DND-41 (cell line): ENCODE data around the gene COPZ1.

Source experiments
- ATAC-seq: fragments of 200-7000 bp; cut with Tn5 transposase; 3 replicates; pipeline ENCODE4 v1.9.1; 2021; ENCODE audit warnings: low read depth; ENCODE audit not compliant: insufficient read depth
- DNase-seq: peaks from one replicate; pipeline ENCODE4 v3.0.0-alpha.2; 2020
- H2AFZ ChIP-seq: 2 replicates; pipeline ENCODE4 v1.6.0; 2012; ENCODE audit warnings: low read depth, low read length
- H3K27ac ChIP-seq: 2 replicates; pipeline ENCODE4 v1.5.1; 2012; ENCODE audit warnings: low read length, inconsistent platforms
- H3K27me3 ChIP-seq: fragments of 200-600 bp; sonication (generic); 2 replicates; pipeline ENCODE4 v1.6.0; 2012; ENCODE audit warnings: low read length, mild to moderate bottlenecking, inconsistent platforms; ENCODE audit not compliant: insufficient read depth, poor library complexity
- H3K36me3 ChIP-seq: 2 replicates; pipeline ENCODE4 v1.5.1; 2012; ENCODE audit warnings: low read length, inconsistent platforms; ENCODE audit not compliant: insufficient read depth
- H3K4me1 ChIP-seq: 2 replicates; pipeline ENCODE4 v1.5.1; 2012; ENCODE audit warnings: mild to moderate bottlenecking, low read length; ENCODE audit not compliant: insufficient read depth
- H3K4me2 ChIP-seq: 2 replicates; pipeline ENCODE4 v1.6.0; 2012; ENCODE audit warnings: mild to moderate bottlenecking, moderate library complexity, low read length, inconsistent platforms; ENCODE audit not compliant: insufficient read depth
- H3K4me3 ChIP-seq, 2 experiments: fragments of 200-600 bp in 1 of 2; shearing (Covaris generic) in 1 of 2; 2 replicates each; pipeline ENCODE4 v1.5.1; 2012 to 2016; ENCODE audit warnings: inconsistent platforms in 2 of 2, low read length in 2 of 2, mild to moderate bottlenecking in 2 of 2, low read depth in 1 of 2, moderate library complexity in 1 of 2
- H3K79me2 ChIP-seq: 2 replicates; pipeline ENCODE4 v1.6.0; 2012; ENCODE audit warnings: low read length, inconsistent platforms; ENCODE audit not compliant: insufficient read depth
- H3K9ac ChIP-seq: 2 replicates; pipeline ENCODE4 v1.6.0; 2012; ENCODE audit warnings: low read depth, mild to moderate bottlenecking, inconsistent platforms, low read length, moderate library complexity
- H3K9me3 ChIP-seq: 2 replicates; pipeline ENCODE4 v1.5.1; 2012; ENCODE audit warnings: low read length, moderate library complexity, mild to moderate bottlenecking, inconsistent platforms; ENCODE audit not compliant: insufficient read depth, severe bottlenecking
- H4K20me1 ChIP-seq: 2 replicates; pipeline ENCODE4 v1.6.0; 2012; ENCODE audit warnings: low read length; ENCODE audit not compliant: insufficient read depth
- EZH2 ChIP-seq: IDR thresholded peaks from 3 replicates; pipeline ENCODE4 v1.6.1; 2012; ENCODE audit warnings: borderline replicate concordance, low read depth, mild to moderate bottlenecking, moderate library complexity, low read length, inconsistent platforms; ENCODE audit not compliant: severe bottlenecking
- TF ChIP-seq, protein P1 (sequence below): IDR thresholded peaks from 2 replicates; pipeline ENCODE4 v1.5.1; 2012; ENCODE audit warnings: borderline replicate concordance, low read length, moderate library complexity, mild to moderate bottlenecking; ENCODE audit not compliant: poor library complexity, severe bottlenecking; ENCODE audit errors: extremely low read depth

COPZ1 gene

GRCh38 chr12:54358191-54358944 is 33.4 kb downstream of the COPZ1 start:
- Histone ChIP-seq H3K27me3 (no peaks in the 10 kb centered on the region), H3K36me3 (no peaks in the 10 kb centered on the region), H3K27ac (peak overlapping the region; percentile 96), H3K4me2 (peak overlapping the region; percentile 93), H3K9ac (peak overlapping the region; percentile 80), H3K79me2 (no peaks in the 10 kb centered on the region), H2AFZ (peak overlapping the region; percentile 99), H4K20me1 (no peaks in the 10 kb centered on the region), H3K4me3 (peak overlapping the region; percentile 56 to 86), H3K4me1 (peaks cover 31% of the 10 kb centered on the region), H3K9me3 (no peaks in the 10 kb centered on the region)
- ATAC-seq, result peak; percentile 44
- peak; percentile 73 for DNase-seq
- TF ChIP-seq, protein P1, sequence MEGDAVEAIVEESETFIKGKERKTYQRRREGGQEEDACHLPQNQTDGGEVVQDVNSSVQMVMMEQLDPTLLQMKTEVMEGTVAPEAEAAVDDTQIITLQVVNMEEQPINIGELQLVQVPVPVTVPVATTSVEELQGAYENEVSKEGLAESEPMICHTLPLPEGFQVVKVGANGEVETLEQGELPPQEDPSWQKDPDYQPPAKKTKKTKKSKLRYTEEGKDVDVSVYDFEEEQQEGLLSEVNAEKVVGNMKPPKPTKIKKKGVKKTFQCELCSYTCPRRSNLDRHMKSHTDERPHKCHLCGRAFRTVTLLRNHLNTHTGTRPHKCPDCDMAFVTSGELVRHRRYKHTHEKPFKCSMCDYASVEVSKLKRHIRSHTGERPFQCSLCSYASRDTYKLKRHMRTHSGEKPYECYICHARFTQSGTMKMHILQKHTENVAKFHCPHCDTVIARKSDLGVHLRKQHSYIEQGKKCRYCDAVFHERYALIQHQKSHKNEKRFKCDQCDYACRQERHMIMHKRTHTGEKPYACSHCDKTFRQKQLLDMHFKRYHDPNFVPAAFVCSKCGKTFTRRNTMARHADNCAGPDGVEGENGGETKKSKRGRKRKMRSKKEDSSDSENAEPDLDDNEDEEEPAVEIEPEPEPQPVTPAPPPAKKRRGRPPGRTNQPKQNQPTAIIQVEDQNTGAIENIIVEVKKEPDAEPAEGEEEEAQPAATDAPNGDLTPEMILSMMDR, result peak; percentile 19
- TF ChIP-seq EZH2, result no peak

DNA sequence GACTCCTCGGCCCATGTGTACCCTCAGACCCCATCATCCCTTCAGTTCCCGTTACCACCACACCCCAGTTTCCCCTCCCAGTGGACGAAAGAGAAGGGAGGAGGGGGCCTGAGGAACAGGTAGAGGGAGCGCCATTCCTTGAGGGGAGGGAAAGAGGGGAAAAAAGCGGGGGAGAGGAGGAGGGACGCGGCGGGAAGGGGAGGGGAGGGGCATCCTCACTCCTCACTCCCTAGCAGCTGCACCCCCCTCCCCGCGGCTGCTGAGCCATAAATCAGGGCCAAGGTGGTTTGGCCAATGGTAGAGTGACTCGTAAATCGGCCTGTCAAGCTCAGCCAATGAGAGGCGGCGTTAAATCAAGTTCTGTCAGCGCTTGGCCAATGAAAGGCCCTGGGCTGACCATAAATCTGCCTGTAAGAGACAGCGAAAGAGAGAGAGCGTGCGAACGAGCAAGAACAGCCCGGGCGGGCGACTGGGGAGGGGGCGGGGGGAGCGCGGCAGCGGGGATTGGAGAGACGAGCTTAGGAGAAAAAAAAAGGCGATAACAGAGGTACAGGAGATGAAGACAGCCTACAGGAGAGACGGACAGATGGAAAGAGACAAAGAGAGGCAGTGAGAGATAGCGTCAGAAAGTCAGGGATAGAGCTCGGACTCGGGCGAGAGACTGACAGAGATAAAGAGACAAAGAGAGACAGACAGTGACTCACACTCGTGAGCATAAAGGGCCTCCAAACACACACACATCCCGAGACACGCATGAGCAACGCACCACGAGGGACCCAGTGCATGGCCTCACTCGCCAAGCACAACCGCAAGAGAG is 34.2 kb downstream of the COPZ1 start:
- ATAC-seq, result peak; percentile 96
- H3K27ac ChIP-seq, result peak overlapping the region; percentile 96
- H4K20me1 ChIP-seq, result no peaks in the 10 kb centered on the region

DNA sequence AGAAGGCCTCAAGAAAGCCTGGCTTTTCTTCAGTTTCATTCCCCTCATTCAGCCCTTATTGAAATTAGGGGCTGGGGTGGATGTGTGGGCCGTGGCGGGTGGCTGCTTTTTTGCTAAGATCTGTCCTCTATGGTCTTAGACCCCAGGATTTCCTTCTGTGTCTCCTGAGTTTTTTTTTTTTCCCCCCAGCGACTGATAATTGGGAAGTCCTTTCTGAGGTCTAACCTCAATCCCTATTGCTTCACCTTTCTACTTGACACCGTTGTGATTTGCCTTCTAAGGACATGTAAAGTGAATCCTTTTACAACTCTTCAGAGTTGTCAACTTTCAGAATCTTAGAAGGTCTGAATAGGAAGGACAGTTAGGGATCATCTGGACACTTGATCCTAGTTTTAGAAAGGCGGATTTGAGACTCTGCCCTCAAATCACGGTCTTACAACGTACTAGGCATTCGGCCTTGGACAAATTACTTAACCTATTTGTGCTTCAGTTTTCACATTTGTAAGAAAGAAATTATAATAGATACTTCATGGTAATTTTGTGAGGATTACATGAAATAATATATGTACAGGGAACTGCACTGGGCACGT is 34.9 kb downstream of the COPZ1 start:
- Histone ChIP-seq H4K20me1 (no peaks in the 10 kb centered on the region), H3K36me3 (no peaks in the 10 kb centered on the region), H3K27me3 (no peaks in the 10 kb centered on the region), H3K9me3 (no peaks in the 10 kb centered on the region), H3K4me2 (peak overlapping the region; percentile 93), H3K9ac (peak overlapping the region; percentile 59), H3K4me1 (peaks cover 31% of the 10 kb centered on the region), H3K27ac (peak overlapping the region; percentile 86), H2AFZ (peak overlapping the region; percentile 89), H3K4me3 (peak overlapping the region; percentile 16 to 63; a peak in 3 of 4 replicates), H3K79me2 (no peaks in the 10 kb centered on the region)
- TF ChIP-seq EZH2, result no peak
- TF ChIP-seq, protein P1, result no peak
- no peak for DNase-seq
- ATAC-seq, result no peak

More for the DNA sequence above, 34.2 kb downstream of the COPZ1 start:
- no peaks in the 10 kb centered on the region for H3K36me3 ChIP-seq
- peak overlapping the region; percentile 80 for H3K9ac ChIP-seq
- peak; percentile 99 for DNase-seq
- H3K4me3 ChIP-seq, result peak overlapping the region; percentile 56 to 86
- no peak for TF ChIP-seq EZH2
- TF ChIP-seq, protein P1, result no peak
- H3K27me3 ChIP-seq, result no peaks in the 10 kb centered on the region
- H3K4me2 ChIP-seq, result peak overlapping the region; percentile 93
- no peaks in the 10 kb centered on the region for H3K79me2 ChIP-seq
- H3K4me1 ChIP-seq, result peaks cover 31% of the 10 kb centered on the region
- peak overlapping the region; percentile 99 for H2AFZ ChIP-seq
- no peaks in the 10 kb centered on the region for H3K9me3 ChIP-seq
